H1 (cell line): ENCODE results near the gene NHSL2. TPM values are rescaled to one million over a fixed set of nuclear protein-coding genes. Genes with fewer than 3 reads are reported as not detected.

Experiments used
- CTCF ChIA-PET: fragments of 300-600 bp; sonication (Branson Sonifier 250); formaldehyde crosslinking; loops from one replicate; lab custom pipeline; 2021; ENCODE audit not compliant: partially characterized antibody; lab: Charles Lee
- POLR2A ChIA-PET: fragments of 300-600 bp; sonication (Branson Sonifier 250); formaldehyde crosslinking; loops from one replicate; lab custom pipeline; 2021; ENCODE audit warnings: inconsistent platforms; ENCODE audit not compliant: partially characterized antibody; lab: Charles Lee
- DNase-seq, 2 experiments: peaks; one replicate each; pipeline versions ENCODE4 v3.0.0 to v3.0.0-alpha.2; 2010 to 2022; ENCODE audit warnings: low spot score in 2 of 2, low read depth in 1 of 2, mixed read lengths in 1 of 2
- FAIRE-seq: peaks from 2 replicates; lab custom pipeline; 2011; peaks lifted over from hg19 to GRCh38; lab: Jason Lieb, UNC
- H2AFZ ChIP-seq: 2 replicates; pipeline ENCODE4 v1.8.1; 2012; ENCODE audit warnings: low read length, inconsistent platforms
- H2AK5ac ChIP-seq: 2 replicates; pipeline ENCODE4 v1.6.1; 2013; ENCODE audit warnings: low read depth, low read length
- H2BK120ac ChIP-seq: replicated peaks from 2 replicates; pipeline ENCODE3; 2013; ENCODE audit warnings: low read depth, low read length, inconsistent platforms
- H2BK12ac ChIP-seq: 2 replicates; pipeline ENCODE4 v1.6.1; 2013; ENCODE audit warnings: low read depth, low read length
- H2BK15ac ChIP-seq: 2 replicates; pipeline ENCODE4 v1.6.1; 2013; ENCODE audit warnings: low read length
- H2BK20ac ChIP-seq: 2 replicates; pipeline ENCODE4 v1.6.1; 2013; ENCODE audit warnings: low read length
- H2BK5ac ChIP-seq: 2 replicates; pipeline ENCODE4 v1.6.1; 2013; ENCODE audit warnings: low read depth, low read length
- H3K14ac ChIP-seq: 2 replicates; pipeline ENCODE4 v1.6.1; 2013; ENCODE audit warnings: inconsistent platforms; ENCODE audit not compliant: insufficient read length
- H3K18ac ChIP-seq: 2 replicates; pipeline ENCODE4 v1.6.1; 2013; ENCODE audit warnings: low read length; ENCODE audit errors: extremely low read depth
- H3K23ac ChIP-seq: 2 replicates; pipeline ENCODE4 v1.6.1; 2013; ENCODE audit warnings: inconsistent platforms; ENCODE audit not compliant: insufficient read length
- H3K23me2 ChIP-seq: 2 replicates; pipeline ENCODE4 v1.6.1; 2013; ENCODE audit warnings: low read depth, low read length
- H3K27ac ChIP-seq: 2 replicates; pipeline ENCODE4 v1.6.1; 2011; ENCODE audit warnings: low read depth, low read length, inconsistent platforms
- H3K27me3 ChIP-seq, 4 experiments: replicated peaks in 1 of 4; 1 replicate in 1 of 4; 2 replicates in 3 of 4; pipeline versions ENCODE4 v1.6.1 to v1.8.1; 2011 to 2013; ENCODE audit warnings: low read length in 3 of 4, mild to moderate bottlenecking in 3 of 4, inconsistent platforms in 2 of 4, mixed read lengths in 2 of 4, moderate library complexity in 1 of 4; ENCODE audit not compliant: control insufficient read depth in 3 of 4, insufficient read depth in 3 of 4; ENCODE audit errors: extremely low read depth in 1 of 4
- H3K36me3 ChIP-seq, 4 experiments: 2 replicates each; pipeline versions ENCODE4 v1.6.1 to v1.8.1; 2011 to 2013; ENCODE audit warnings: mild to moderate bottlenecking in 4 of 4, low read length in 3 of 4, moderate library complexity in 2 of 4, control low read depth in 1 of 4, inconsistent platforms in 1 of 4; ENCODE audit not compliant: insufficient read depth in 4 of 4, control insufficient read depth in 2 of 4
- H3K4ac ChIP-seq: replicated peaks from 2 replicates; pipeline ENCODE3; 2013; ENCODE audit warnings: low read length, low read depth, mixed read lengths, inconsistent platforms; ENCODE audit not compliant: insufficient read length
- H3K4me1 ChIP-seq, 4 experiments: replicated peaks in 1 of 4; 1 replicate in 1 of 4; 2 replicates in 3 of 4; pipeline versions ENCODE4 v1.6.1 to v1.8.1; 2011 to 2013; ENCODE audit warnings: low read length in 3 of 4, inconsistent platforms in 2 of 4, mixed read lengths in 1 of 4; ENCODE audit not compliant: insufficient read depth in 4 of 4, control insufficient read depth in 3 of 4
- H3K4me2 ChIP-seq, 2 experiments: 2 replicates each; pipeline versions ENCODE4 v1.6.1 to v1.8.1; 2011 to 2013; ENCODE audit warnings: low read depth in 2 of 2, low read length in 2 of 2, control low read depth in 1 of 2, inconsistent platforms in 1 of 2, mild to moderate bottlenecking in 1 of 2; ENCODE audit not compliant: insufficient read depth in 1 of 2
- H3K4me3 ChIP-seq, 4 experiments: fragments of 200-600, 300-600 bp in 1 of 4; sonication (generic), shearing (Covaris generic), sonication (Bioruptor Twin) in 1 of 4; 2 replicates each; pipeline versions ENCODE4 v1.5.1 to v1.8.1; 2011 to 2016; ENCODE audit warnings: low read length in 4 of 4, low read depth in 3 of 4, control low read depth in 2 of 4, inconsistent platforms in 2 of 4, mild to moderate bottlenecking in 2 of 4, mixed read lengths in 1 of 4, moderate library complexity in 1 of 4; ENCODE audit not compliant: insufficient read depth in 2 of 4; ENCODE audit errors: extremely low read depth in 1 of 4
- H3K56ac ChIP-seq: replicated peaks from 2 replicates; pipeline ENCODE3; 2013; ENCODE audit warnings: low read depth, mild to moderate bottlenecking, mixed read lengths, low read length, inconsistent platforms; ENCODE audit not compliant: insufficient read length
- H3K79me1 ChIP-seq: 2 replicates; pipeline ENCODE4 v1.6.1; 2013; ENCODE audit warnings: low read depth, low read length, control low read depth
- H3K79me2 ChIP-seq, 2 experiments: 2 replicates each; pipeline versions ENCODE4 v1.6.1 to v1.8.1; 2012 to 2013; ENCODE audit warnings: low read length in 2 of 2, mild to moderate bottlenecking in 2 of 2, inconsistent platforms in 1 of 2; ENCODE audit not compliant: insufficient read depth in 2 of 2, control insufficient read depth in 1 of 2
- H3K9ac ChIP-seq, 4 experiments: replicated peaks in 1 of 4; 1 replicate in 1 of 4; 2 replicates in 3 of 4; pipeline versions ENCODE4 v1.6.1 to v1.8.1; 2011 to 2013; ENCODE audit warnings: low read depth in 3 of 4, low read length in 3 of 4, control low read depth in 2 of 4, mild to moderate bottlenecking in 2 of 4, moderate library complexity in 2 of 4, inconsistent platforms in 1 of 4; ENCODE audit errors: extremely low read depth in 1 of 4
- H3K9me3 ChIP-seq, 2 experiments: 2 replicates each; pipeline versions ENCODE4 v1.6.1 to v1.8.1; 2012 to 2013; ENCODE audit warnings: mild to moderate bottlenecking in 2 of 2, moderate library complexity in 2 of 2, control low read depth in 1 of 2, inconsistent platforms in 1 of 2, low read depth in 1 of 2, low read length in 1 of 2, mixed read lengths in 1 of 2; ENCODE audit not compliant: insufficient read depth in 2 of 2
- H4K20me1 ChIP-seq, 2 experiments: replicated peaks in 1 of 2; 2 replicates each; pipeline versions ENCODE3 to v1.8.1; 2011 to 2013; ENCODE audit warnings: inconsistent platforms in 2 of 2, low read length in 2 of 2, mild to moderate bottlenecking in 1 of 2; ENCODE audit not compliant: insufficient read depth in 2 of 2, control insufficient read depth in 1 of 2
- H4K5ac ChIP-seq: 2 replicates; pipeline ENCODE4 v1.6.1; 2013; ENCODE audit warnings: low read length, low read depth, mixed read lengths, inconsistent platforms; ENCODE audit not compliant: insufficient read length
- H4K8ac ChIP-seq: 2 replicates; pipeline ENCODE4 v1.8.0; 2013; ENCODE audit warnings: mild to moderate bottlenecking, moderate library complexity, low read length, inconsistent platforms; ENCODE audit not compliant: insufficient read depth; ENCODE audit errors: extremely low read depth
- H4K91ac ChIP-seq: replicated peaks from 2 replicates; pipeline ENCODE3; 2013; ENCODE audit warnings: low read length, mixed read lengths, inconsistent platforms; ENCODE audit not compliant: insufficient read length
- CREB1 ChIP-seq: IDR thresholded peaks from 2 replicates; pipeline ENCODE4 v1.6.1; 2012; ENCODE audit warnings: inconsistent platforms
- PHF8 ChIP-seq: fragments of 200-600 bp; sonication (generic); conservative IDR thresholded peaks from 2 replicates; pipeline ENCODE4 v1.7.1; 2012; ENCODE audit warnings: low read depth, mild to moderate bottlenecking, inconsistent platforms, low read length, moderate library complexity
- TBP ChIP-seq: IDR thresholded peaks from 2 replicates; pipeline ENCODE4 v1.6.1; 2011; ENCODE audit warnings: low read depth, low read length, improper control_type of control experiment
- WGBS, 2 experiments: shearing (Covaris generic) in 1 of 2; methylation state at CpG; one replicate each; pipeline versions ENCODE4 v1.1.6 to v1.1.7; 2013 to 2015; ENCODE audit warnings: low lambda C conversion rate in 2 of 2, mixed read lengths in 2 of 2, inconsistent platforms in 1 of 2, low coverage in 1 of 2, missing lambda C conversion rate in 1 of 2; ENCODE audit not compliant: insufficient replicate concordance in 2 of 2, insufficient coverage in 1 of 2, insufficient read length in 1 of 2; ENCODE audit errors: extremely low coverage in 1 of 2, missing lambda C conversion rate in 1 of 2; 5-methylcytosine and 5-hydroxymethylcytosine counted together
- polyA plus RNA-seq, 7 experiments: library from polyadenylated mRNA; depleted of rRNA in 3 of 7; stranded (reverse) in 5 of 7; unstranded in 2 of 7; fragments of >200 nt in 5 of 7; fragments of 200-250 nt in 2 of 7; gene quantifications; 1 replicate in 5 of 7; 2 replicates in 1 of 7; 4 replicates in 1 of 7; pipeline versions ENCODE4 v1.2.1 to v1.2.3, GENCODE V29; 2011 to 2013; ENCODE audit warnings: missing spikeins in 2 of 7, mixed read lengths in 2 of 7
- total RNA-seq: library from RNA; stranded (reverse); fragmentation: NEBNext Ultra II Directional; extraction: Animal tissue kit (Norgen Biotek cat#: 25700); gene quantifications from 2 replicates; pipeline ENCODE4 v1.2.1, GENCODE V29; 2021

NHSL2 gene
- total and polyA plus RNA-seq, 2 of the 8 experiments (the other 6 are each of a cell fraction or from before 2014, with no cell fraction given) = 3.7 to 7.2 TPM

DNA sequence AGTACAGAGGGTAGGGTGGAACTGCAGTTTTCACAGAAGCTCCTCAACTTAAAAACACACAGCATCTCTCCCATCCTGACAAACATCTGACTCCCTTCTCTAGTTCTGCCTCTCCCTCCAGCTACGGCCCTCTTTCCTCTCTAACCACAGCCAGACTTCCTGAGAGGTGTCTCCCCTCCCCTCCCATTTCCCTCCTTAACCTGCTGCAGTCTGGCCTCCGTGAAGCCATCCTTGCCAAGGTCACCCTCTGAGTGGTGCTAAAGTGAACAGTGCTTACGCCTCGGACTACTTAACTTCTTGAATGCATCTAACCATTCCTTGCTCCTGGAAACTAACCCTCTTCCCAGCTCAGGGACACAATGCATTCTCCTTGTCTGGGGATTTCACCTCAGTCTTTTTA lies 167.8 kb downstream of the NHSL2 start:
- Histone ChIP-seq H3K9me3 (no peaks in the 10 kb centered on the region), H3K23ac (no peak overlapping the region), H2BK120ac (no peak overlapping the region), H3K4me1 (no peaks in the 10 kb centered on the region), H3K4me3 (no peak overlapping the region), H2BK20ac (no peak overlapping the region), H3K14ac (no peak overlapping the region), H2BK5ac (no peak overlapping the region), H3K56ac (no peak overlapping the region), H3K4ac (no peak overlapping the region), H2AFZ (no peak overlapping the region), H3K9ac (no peak overlapping the region), H3K79me1 (no peaks in the 10 kb centered on the region), H4K8ac (no peak overlapping the region), H2BK15ac (no peak overlapping the region), H3K79me2 (no peaks in the 10 kb centered on the region), H4K91ac (no peak overlapping the region), H3K4me2 (no peak overlapping the region), H3K36me3 (no peaks in the 10 kb centered on the region), H2BK12ac (no peak overlapping the region), H4K20me1 (no peaks in the 10 kb centered on the region), H4K5ac (no peak overlapping the region), H3K18ac (no peak overlapping the region), H2AK5ac (no peak overlapping the region), H3K23me2 (no peaks in the 10 kb centered on the region), H3K27ac (no peak overlapping the region), H3K27me3 (no peaks in the 10 kb centered on the region)
- CTCF ChIA-PET = interaction anchor here (1.2 kb wide), 1 partner anchor 208 kb away, joined by 4 read pairs; no protein-coding TSS in a partner anchor
- WGBS, 2 experiments = 91% methylated on average over 4 of the region's 4 CpGs; no CpG with 5 or more reads in 1 of the 2 experiments
- FAIRE-seq (no peak), DNase-seq (no peak)
- POLR2A ChIA-PET = no interaction called here
- no peak for TF ChIP-seq PHF8
- no peak for TF ChIP-seq TBP
- no peak for TF ChIP-seq CREB1
